ENCODE data around the gene SDC4.

DNA sequence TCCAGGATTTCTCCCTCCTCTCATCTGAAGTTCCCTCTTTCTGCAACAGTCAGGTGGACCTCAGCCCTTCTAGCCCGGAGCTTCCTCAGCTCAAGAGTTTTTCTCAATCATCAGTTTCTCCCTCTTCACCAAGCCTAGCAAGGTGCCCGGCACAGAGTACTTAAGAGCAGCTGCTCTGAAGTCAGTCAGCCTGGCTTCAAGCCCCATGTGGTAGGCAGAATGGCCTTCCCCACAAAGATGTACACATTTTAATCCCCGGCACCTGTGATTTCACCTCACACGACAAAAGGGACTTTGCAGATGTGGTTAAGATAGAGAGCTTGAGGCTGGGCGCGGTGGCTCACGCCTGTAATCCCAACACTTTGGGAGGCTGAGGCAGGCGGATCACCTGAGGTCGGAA is 56.7 kb downstream of the SDC4 start:
- TF ChIP-seq, protein P1, sequence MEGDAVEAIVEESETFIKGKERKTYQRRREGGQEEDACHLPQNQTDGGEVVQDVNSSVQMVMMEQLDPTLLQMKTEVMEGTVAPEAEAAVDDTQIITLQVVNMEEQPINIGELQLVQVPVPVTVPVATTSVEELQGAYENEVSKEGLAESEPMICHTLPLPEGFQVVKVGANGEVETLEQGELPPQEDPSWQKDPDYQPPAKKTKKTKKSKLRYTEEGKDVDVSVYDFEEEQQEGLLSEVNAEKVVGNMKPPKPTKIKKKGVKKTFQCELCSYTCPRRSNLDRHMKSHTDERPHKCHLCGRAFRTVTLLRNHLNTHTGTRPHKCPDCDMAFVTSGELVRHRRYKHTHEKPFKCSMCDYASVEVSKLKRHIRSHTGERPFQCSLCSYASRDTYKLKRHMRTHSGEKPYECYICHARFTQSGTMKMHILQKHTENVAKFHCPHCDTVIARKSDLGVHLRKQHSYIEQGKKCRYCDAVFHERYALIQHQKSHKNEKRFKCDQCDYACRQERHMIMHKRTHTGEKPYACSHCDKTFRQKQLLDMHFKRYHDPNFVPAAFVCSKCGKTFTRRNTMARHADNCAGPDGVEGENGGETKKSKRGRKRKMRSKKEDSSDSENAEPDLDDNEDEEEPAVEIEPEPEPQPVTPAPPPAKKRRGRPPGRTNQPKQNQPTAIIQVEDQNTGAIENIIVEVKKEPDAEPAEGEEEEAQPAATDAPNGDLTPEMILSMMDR (conservative IDR thresholded peaks at IDR 0.05 in 1 of 2, IDR thresholded peaks at IDR 0.05 in 1 of 2; ENCODE audit: extremely low read depth in 1 of 2, insufficient read depth in 1 of 2, low read depth in 1 of 2, low read length in 2 of 2), result no peak
- no peak for TF ChIP-seq EZH2 (IDR thresholded peaks at IDR 0.05; ENCODE audit: borderline replicate concordance, low read length)
